HG03045 (cell line): ENCODE data around the gene LPP.

Experiments used
- ATAC-seq: cut with Tn5 transposase; IDR thresholded peaks from one replicate; pipeline ENCODE4 v1.9.1; 2021; ENCODE audit warnings: mild to moderate bottlenecking, moderate library complexity; ENCODE audit not compliant: unreplicated experiment

The LPP gene

DNA sequence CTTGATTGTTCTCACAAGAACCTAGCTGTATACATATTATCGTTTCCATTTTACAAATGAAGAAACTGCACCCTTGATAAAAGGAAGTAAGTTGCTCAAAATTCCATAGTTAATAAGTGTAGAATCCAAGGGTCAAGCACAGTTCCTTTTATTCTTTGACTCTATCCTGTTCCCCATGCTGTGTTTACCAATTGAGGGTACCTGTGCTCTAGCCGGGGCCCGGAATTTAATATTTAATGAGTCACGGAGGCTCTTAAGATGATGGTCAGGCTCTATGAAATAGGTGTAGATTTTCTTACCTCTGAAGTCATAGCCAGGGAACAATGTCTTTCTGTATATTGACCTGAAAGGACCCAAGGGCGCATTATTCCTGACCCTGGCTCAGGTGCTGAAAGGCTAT lies 65.2 kb downstream of the LPP start:
- no peak for ATAC-seq

- ATAC-seq: no peak
Observed at GRCh38 chr3:188220097-188220788, 66.3 kb downstream of the LPP start.

GRCh38 chr3:188220988-188221818 lies 67.2 kb downstream of the LPP start:
- ATAC-seq: no peak

GRCh38 chr3:188223936-188224335 lies 70.0 kb downstream of the LPP start:
- ATAC-seq: no peak

DNA sequence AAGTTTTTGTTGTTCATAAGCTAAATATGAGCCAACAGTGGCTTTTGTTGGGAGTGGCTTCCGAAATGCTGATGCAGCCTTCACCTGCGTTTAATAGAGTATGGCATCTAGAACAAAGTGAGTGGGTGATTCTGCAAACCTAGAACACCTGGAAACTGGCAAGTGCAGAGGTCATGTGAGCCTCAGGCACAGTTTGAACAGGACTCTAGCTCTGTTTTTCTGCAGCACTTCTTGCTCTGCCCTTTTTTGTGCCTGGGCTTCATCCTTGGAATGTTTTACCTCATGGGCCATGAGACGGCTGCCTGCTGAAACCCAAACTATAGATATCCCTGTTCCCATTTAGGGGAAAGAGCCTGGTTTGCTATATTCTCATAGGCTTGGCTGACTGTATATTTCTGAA lies 73.5 kb downstream of the LPP start:
- no peak for ATAC-seq

- no peak for ATAC-seq
Observed at GRCh38 chr3:188229177-188229576, 75.2 kb downstream of the LPP start.

- no peak for ATAC-seq
Observed at GRCh38 chr3:188229726-188230125, 75.8 kb downstream of the LPP start.

GRCh38 chr3:188230962-188231361 lies 77.0 kb downstream of the LPP start:
- ATAC-seq: no peak

- ATAC-seq: no peak
Observed at GRCh38 chr3:188231456-188231855, 77.5 kb downstream of the LPP start.

GRCh38 chr3:188232656-188233055 lies 78.7 kb downstream of the LPP start:
- ATAC-seq: no peak

GRCh38 chr3:188233320-188233719 lies 79.4 kb downstream of the LPP start:
- no peak for ATAC-seq

- ATAC-seq: no peak
Observed at GRCh38 chr3:188234132-188234531, 80.2 kb downstream of the LPP start.

DNA sequence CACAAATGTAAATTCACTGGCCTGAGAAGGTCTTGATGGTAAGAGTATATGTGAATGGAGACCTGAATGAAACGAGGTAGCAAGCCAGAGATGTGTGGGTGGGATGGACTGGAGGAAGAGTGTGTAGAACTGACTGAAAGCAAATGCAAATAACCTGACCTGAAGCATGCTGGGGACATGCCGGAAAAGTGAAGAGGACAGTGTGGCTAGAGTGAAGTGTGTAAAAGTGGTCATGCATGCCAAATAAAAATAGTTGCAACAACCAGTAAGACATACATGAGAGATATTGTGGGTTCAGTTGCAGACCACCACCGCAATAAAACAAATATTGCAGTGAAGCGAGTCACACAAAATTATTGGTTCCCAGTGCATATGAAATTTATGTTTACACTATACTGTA lies 82.3 kb downstream of the LPP start:
- no peak for ATAC-seq

DNA sequence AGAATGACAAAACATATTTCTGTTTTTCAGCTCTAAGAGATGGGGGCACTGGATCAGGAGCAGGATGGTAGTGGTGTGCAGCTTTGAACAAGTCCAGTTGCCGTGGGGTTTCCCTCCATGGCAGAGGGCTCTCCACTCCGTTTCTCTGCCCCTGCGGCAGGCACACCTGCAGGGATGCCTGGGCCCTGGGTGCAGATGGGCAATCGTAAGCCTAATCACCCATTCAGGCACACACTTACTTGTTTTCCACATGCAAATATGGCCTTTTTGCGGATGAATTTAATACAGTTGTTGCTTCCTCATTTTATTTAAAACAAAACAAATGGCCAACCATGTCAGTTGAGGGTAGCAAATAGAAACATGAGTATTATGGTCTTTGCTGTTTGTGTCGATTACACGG lies 85.1 kb downstream of the LPP start:
- no peak for ATAC-seq

- no peak for ATAC-seq
Observed at GRCh38 chr3:188239577-188239976, 85.6 kb downstream of the LPP start.

DNA sequence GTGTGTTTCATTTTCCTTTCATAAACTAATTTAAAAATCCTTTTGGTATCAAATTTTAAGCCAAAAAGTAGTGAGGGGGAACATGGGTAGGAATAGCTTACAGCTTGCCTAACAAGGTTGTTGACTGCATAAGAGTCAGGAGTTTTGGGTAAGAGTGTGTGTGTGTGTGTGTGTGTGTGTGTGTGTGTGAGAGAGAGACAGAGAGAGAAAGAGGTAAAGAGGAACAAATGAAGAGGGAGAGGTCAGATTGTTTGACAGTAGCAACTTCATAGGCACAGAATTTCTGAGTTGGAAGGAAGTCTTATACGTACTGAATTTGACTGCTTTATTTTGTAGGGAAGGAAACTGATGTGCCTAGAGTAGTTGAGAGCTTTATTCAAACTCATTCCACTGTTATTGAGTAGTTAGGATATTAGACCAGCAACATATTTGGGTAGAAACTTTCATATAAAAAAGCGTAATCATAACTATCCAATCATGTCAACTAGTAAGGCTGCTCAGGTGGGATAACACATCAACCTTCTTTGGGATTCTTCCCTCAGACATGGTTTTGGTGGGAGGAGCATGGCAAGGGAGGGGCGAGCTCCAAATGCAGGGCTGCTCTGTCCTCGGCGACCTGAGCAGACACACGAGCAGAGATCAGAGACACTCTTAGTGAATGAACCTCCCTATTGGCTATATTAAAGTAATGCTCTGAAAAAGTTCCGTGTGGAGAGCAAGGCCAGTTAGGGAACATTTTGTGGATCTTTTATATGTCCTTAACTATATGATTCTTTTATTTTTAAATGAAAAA lies 86.4 kb downstream of the LPP start:
- ATAC-seq: no peak

GRCh38 chr3:188241072-188241471 lies 87.1 kb downstream of the LPP start:
- ATAC-seq: no peak

GRCh38 chr3:188241883-188242282 lies 87.9 kb downstream of the LPP start:
- no peak for ATAC-seq

- no peak for ATAC-seq
Observed at GRCh38 chr3:188242436-188243123, 88.6 kb downstream of the LPP start.

DNA sequence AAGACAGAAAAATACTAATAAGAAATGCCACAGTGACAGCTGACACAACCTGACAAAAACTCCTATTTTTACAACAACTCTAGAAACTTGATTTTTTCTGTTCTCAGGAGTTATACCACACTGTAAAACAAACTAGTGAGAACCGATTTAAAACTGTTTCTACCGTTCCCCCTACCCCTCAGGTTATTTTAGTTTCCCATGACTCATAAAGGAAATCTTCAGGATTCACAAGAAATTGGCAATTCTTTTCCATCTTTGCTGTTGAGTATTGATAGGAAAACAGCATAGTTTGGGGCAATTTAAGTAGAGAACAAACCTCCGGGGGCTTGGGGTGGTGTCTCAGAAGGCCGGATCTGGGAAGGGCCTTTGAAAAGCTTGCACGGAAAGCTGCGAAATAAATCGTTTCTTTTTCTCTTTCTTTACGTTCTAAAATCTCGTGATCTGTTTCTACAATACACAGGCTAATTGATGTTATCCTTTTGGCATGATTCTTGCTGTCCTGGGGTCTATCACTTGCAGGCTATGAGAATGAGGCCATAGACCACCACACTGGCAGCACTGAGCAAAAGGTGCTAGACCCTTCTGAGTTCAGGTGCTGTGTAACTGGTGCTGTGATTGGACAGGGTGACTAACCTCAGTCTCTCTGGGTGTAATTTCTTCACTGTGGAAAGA lies 89.3 kb downstream of the LPP start:
- ATAC-seq: no peak
